ENCODE results near the gene KRT26.

DNA sequence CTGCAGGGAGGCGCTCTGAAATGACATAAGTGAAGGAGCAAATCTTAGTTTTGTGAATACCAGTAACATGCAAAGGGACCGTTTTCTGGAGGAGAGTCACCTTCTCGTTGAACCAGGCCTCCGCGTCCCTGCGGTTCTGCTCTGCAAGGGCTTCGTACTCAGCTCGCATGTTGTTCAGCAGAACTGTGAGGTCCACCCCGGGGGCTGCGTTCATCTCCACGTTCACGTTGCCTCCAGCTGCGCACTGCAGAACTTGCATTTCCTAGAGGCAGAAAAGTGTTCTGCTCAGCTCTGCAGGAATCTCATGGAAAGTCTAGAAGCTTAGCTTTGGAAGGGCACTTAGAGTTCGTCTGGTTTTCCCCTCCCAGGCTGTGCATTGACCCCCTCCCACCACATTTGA lies 20.9 kb downstream of the KRT26 start:
- TF ChIP-seq, protein P1, sequence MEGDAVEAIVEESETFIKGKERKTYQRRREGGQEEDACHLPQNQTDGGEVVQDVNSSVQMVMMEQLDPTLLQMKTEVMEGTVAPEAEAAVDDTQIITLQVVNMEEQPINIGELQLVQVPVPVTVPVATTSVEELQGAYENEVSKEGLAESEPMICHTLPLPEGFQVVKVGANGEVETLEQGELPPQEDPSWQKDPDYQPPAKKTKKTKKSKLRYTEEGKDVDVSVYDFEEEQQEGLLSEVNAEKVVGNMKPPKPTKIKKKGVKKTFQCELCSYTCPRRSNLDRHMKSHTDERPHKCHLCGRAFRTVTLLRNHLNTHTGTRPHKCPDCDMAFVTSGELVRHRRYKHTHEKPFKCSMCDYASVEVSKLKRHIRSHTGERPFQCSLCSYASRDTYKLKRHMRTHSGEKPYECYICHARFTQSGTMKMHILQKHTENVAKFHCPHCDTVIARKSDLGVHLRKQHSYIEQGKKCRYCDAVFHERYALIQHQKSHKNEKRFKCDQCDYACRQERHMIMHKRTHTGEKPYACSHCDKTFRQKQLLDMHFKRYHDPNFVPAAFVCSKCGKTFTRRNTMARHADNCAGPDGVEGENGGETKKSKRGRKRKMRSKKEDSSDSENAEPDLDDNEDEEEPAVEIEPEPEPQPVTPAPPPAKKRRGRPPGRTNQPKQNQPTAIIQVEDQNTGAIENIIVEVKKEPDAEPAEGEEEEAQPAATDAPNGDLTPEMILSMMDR (IDR thresholded peaks at IDR 0.05): no peak
- TF ChIP-seq POLR2A (IDR thresholded peaks at IDR 0.05) (no peak), POLR2AphosphoS5 (IDR thresholded peaks at IDR 0.05) (no peak)

All from suprapubic skin (tissue), 4 donors.